Astrocyte of the cerebellum (primary cell): ENCODE data around the gene TDRD10.
"Not testable (repeated sequence)": the region's sequence is repeated elsewhere in the genome, so short reads cannot be mapped to it uniquely, and the experiment has no call there.

ENCODE experiments used
- DNase-seq: peaks from one replicate; pipeline ENCODE4 v3.0.0-alpha.2; 2011; ENCODE audit warnings: low read depth
- H3K4me3 ChIP-seq: 2 replicates; pipeline ENCODE4 v1.5.1; 2011; ENCODE audit warnings: mild to moderate bottlenecking, low read depth, low read length, moderate library complexity
- in situ Hi-C: cut with HindIII; loops from 2 replicates; pipeline ENCODE4 v1.10.0; 2017; ENCODE audit warnings: low sequenced_read_pairs
- TF ChIP-seq, protein P1 (sequence below): IDR thresholded peaks from 2 replicates; pipeline ENCODE4 v1.5.1; 2012; ENCODE audit warnings: low read length, low read depth, moderate library complexity, mild to moderate bottlenecking; ENCODE audit errors: missing control alignments

TDRD10 gene

DNA sequence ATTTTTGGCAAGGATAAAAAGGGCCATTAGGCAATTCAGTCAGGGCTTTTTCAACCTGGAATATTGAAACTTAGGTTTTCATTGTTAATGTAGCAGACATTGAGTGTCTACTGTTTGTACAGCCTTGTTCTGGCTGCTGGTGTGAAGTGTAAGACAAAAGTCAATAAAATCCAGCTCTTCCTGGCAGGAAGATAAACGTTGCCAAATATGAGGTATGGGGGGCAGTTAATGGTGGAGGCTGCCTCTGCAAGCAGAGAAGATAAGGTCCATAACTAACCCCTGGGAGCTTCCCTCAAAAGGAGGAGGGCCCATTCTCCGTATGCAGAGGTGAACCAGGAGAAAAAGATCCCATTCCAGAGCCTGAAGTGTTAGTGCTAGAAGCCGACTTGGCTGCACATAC lies 19.7 kb downstream of the TDRD10 start:
- in situ Hi-C loops: loop anchor here (5.0 kb wide), 1 partner anchor 36 kb away; the partner anchor contains the start of gene UBE2Q1
- no peak overlapping the region for H3K4me3 ChIP-seq
- TF ChIP-seq, protein P1, sequence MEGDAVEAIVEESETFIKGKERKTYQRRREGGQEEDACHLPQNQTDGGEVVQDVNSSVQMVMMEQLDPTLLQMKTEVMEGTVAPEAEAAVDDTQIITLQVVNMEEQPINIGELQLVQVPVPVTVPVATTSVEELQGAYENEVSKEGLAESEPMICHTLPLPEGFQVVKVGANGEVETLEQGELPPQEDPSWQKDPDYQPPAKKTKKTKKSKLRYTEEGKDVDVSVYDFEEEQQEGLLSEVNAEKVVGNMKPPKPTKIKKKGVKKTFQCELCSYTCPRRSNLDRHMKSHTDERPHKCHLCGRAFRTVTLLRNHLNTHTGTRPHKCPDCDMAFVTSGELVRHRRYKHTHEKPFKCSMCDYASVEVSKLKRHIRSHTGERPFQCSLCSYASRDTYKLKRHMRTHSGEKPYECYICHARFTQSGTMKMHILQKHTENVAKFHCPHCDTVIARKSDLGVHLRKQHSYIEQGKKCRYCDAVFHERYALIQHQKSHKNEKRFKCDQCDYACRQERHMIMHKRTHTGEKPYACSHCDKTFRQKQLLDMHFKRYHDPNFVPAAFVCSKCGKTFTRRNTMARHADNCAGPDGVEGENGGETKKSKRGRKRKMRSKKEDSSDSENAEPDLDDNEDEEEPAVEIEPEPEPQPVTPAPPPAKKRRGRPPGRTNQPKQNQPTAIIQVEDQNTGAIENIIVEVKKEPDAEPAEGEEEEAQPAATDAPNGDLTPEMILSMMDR: no peak
- DNase-seq: no peak

DNA sequence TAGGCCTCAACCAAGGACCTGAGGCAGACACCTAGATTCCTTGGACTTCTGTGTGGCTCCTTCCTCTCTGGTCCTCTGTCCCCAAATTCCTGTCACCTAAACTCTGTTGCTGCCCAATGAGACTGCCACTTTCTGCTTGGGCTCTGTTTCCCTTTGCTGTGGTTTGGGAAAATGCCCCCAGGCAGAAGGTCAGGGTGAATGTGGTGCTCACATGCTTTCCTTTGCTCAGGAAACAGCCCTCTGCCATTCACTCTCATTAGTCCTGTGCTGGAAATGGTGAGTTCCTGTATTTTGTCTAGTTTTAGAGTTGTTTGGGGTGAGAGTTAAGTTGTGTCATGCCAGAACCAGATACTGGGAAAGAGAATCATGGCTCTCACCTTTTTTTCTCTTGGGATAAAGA lies 22.9 kb downstream of the TDRD10 start:
- in situ Hi-C loops: loop anchor here (5.0 kb wide), 1 partner anchor 32 kb away; the partner anchor contains the start of gene UBE2Q1
- no peak for DNase-seq
- H3K4me3 ChIP-seq: no peak overlapping the region
- TF ChIP-seq, protein P1: no peak

DNA sequence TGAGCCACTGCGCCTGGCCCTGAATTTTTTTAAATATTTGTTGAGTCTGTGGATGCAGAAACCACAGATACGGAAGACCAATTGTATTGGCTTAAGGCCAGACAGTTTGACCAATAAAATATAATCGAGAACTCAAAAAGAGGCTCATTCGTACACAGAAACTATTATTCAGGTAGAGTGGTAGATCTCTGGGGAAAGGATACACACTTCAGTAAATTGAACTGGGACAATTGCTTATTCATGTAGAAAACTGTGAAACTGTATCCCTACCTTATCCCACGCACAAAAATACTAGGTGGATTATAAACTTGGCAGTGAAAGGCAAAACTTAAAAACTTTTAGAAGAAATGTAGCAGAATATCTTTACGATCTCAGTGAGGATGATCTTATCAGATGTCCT lies 25.2 kb downstream of the TDRD10 start:
- no peak for DNase-seq
- no peak overlapping the region for H3K4me3 ChIP-seq
- in situ Hi-C loops: no loop called here
- TF ChIP-seq, protein P1: no peak

DNA sequence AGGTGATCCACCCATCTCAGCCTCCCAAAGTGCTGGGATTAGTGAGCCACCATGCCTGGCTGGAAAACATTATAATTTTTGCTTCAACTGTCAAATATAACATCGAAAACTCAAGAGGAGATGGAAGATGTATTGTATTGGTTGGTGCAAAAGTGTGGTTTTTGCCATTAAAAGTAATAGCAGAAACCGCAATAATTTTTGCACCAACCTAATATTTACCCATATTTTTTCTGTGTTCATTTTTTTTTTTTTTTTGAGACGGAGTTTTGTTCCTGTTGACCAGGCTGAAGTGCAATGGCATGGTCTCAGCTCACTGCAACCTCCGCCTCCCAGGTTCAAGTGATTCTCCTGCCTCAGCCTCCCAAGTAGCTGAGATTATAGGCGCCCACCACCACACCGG lies 27.3 kb downstream of the TDRD10 start:
- in situ Hi-C loops: no loop called here
- no peak for DNase-seq
- no peak overlapping the region for H3K4me3 ChIP-seq

DNA sequence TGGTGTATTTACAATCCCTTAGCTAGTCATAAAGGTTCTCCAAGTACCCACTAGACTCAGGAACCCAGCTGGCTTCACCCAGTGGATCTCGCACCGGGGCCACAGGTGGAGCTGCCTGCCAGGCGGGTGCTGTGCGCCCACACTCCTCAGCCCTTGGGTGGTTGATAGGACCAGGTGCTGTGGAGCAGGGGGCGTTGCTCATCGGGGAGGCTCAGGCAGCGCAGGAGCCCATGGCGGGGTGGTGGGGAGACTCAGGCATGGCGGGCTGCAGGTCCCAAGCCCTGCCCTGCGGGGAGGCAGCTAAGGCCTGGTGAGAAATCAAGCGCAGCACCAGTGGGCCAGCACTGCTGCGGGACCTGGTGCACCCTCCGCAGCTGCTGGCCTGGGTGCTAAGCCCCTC lies 29.9 kb downstream of the TDRD10 start:
- in situ Hi-C loops, H3K4me3 ChIP-seq, DNase-seq: not testable (repeated sequence)

More for the DNA sequence above, 27.3 kb downstream of the TDRD10 start:
- TF ChIP-seq, protein P1: no peak

DNA sequence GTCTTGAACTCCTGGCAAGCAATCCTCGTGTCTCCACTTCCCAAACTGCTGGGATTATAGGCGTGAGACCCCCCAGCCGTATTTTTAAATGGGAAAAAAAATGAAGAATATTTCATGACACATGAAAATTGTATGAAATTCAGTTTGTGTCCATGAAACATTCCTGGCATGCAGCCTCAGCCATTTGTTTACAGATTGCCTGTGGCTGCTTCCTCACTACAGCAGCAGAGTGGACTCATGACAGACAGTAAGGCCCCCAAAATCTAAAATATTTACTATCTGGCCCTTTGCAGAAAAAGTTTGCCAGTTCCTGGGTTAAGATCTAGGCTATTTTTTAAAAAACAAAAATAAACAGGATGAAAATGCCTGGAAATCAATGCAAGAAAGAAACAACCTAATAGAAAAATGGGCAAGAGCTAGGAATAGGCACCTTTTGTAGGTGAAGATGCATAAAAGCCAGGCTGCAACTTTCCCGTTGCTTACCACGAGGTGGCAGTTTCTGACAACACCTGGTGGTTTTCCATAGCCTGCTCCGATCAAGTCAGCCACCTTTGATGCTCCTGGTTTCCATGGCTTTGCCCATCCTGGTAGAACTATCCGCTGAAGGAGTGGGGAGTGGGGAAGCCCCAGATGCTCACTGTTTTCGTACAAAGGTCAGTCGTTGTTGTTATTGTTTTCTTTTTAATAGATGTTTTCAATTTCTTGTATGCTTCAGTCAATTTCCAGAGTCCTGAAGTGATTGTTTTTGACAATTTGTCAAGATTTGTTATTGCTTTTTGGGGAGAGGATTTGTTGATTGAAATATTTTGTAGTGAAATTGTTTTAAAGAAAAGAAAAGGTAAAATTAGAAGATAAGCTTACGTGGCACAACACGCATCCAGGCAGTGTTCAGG lies 32.2 kb downstream of the TDRD10 start:
- TF ChIP-seq, protein P1: peak; percentile 57
- no peak overlapping the region for H3K4me3 ChIP-seq
- in situ Hi-C loops: no loop called here
- peak; percentile 4 for DNase-seq

DNA sequence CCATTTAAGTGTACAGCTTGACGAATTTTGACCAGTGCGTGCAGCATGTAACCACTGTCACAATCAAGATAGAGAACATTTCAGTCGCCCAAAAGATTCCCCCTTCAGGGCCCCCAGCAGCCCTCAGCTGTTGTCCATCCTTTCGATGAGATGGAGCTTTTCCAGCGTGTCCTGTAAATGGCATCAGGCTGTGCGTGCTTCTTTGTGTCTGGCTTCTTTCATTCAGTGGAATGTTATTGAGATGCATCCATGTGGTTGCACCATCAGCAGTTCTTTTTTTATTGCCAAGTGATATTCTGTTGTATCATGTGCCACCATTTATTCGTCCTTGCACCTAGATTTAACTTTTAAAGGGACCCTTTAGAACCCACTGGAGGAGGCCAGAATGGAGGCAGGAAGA lies 34.6 kb downstream of the TDRD10 start:
- in situ Hi-C loops: no loop called here
- TF ChIP-seq, protein P1: no peak
- no peak for DNase-seq
- no peak overlapping the region for H3K4me3 ChIP-seq
